Nephron progenitor cell (in vitro differentiated cells): ENCODE results near the gene TMEM238.

Experiments used
- DNase-seq: peaks from one replicate; pipeline ENCODE4 v3.0.0; 2021
- H3K27ac Mint-ChIP-seq: 2 replicates; pipeline ENCODE4 v1.8.0; 2021; ENCODE audit warnings: mild to moderate bottlenecking, moderate library complexity, mixed read lengths
- H3K27me3 Mint-ChIP-seq: 2 replicates; pipeline ENCODE4 v1.8.0; 2021; ENCODE audit warnings: mild to moderate bottlenecking, low read depth, mixed read lengths; ENCODE audit not compliant: poor library complexity
- H3K36me3 Mint-ChIP-seq: 2 replicates; pipeline ENCODE4 v1.8.0; 2021; ENCODE audit warnings: low read depth, mixed read lengths
- H3K4me1 Mint-ChIP-seq: 2 replicates; pipeline ENCODE4 v1.8.0; 2021; ENCODE audit warnings: mixed read lengths
- H3K4me3 Mint-ChIP-seq: 2 replicates; pipeline ENCODE4 v1.8.0; 2021; ENCODE audit warnings: mild to moderate bottlenecking, moderate library complexity, mixed read lengths
- H3K9me3 Mint-ChIP-seq: 2 replicates; pipeline ENCODE4 v1.8.0; 2021; ENCODE audit warnings: mild to moderate bottlenecking, moderate library complexity, mixed read lengths
- TF ChIP-seq, protein P1 (sequence below): fragments of 200-600 bp; sonication (generic); IDR thresholded peaks from 2 replicates; pipeline ENCODE4 v1.5.0; 2021; ENCODE audit warnings: antibody characterized with exemption

Gene TMEM238

GRCh38 chr19:55369653-55370304 lies 14.3 kb downstream of the TMEM238 start:
- Mint-ChIP-seq H3K27ac (no peak overlapping the region), H3K4me3 (peak overlapping the region; percentile 82), H3K36me3 (no peaks in the 10 kb centered on the region), H3K9me3 (no peaks in the 10 kb centered on the region), H3K4me1 (peaks cover 33% of the 10 kb centered on the region), H3K27me3 (peaks cover 40% of the 10 kb centered on the region)
- TF ChIP-seq, protein P1, sequence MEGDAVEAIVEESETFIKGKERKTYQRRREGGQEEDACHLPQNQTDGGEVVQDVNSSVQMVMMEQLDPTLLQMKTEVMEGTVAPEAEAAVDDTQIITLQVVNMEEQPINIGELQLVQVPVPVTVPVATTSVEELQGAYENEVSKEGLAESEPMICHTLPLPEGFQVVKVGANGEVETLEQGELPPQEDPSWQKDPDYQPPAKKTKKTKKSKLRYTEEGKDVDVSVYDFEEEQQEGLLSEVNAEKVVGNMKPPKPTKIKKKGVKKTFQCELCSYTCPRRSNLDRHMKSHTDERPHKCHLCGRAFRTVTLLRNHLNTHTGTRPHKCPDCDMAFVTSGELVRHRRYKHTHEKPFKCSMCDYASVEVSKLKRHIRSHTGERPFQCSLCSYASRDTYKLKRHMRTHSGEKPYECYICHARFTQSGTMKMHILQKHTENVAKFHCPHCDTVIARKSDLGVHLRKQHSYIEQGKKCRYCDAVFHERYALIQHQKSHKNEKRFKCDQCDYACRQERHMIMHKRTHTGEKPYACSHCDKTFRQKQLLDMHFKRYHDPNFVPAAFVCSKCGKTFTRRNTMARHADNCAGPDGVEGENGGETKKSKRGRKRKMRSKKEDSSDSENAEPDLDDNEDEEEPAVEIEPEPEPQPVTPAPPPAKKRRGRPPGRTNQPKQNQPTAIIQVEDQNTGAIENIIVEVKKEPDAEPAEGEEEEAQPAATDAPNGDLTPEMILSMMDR = no peak
- peak; percentile 74 for DNase-seq

DNA sequence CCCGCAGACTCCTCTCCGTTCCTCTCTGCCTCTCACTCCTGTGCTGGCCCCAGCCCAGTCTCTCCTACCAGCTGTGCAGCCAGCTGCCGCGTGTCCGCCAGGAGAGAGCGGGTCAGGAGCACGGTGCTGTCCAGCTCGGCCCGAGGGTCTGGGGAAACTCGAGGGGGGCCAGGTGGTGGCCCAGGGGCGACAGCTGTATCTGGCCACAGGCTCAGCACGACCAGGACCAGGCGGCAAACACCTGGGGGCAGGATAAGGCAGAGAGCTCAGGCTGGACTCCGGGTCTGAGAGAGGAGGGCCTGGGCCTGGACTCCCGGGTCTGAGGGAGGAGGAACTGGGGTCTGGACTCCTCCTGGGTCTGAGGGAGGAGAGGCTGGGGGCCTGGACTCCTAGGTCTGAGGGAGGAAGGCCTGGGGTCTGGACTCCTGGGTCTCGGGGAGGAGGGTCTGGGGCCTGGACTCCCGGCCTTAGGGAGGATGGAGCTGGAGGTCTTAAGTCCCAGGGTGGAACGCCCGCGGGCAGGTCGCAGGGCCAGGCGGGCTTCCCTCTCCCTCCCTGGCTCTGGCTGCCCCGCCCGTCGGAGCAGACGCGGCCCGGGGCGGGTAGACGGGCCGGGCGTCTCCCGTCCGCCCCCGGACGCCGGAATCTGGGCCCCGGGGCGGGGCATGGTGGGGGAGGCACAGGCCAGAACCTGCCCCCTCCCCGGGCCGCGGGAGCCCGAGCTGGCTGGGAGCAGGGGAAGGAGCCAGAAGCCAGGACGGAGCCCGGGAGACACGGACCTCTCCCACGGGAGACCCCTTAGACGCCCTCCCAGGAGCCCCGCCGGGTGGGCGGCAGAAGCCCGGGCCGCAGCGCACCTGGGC lies 15.2 kb downstream of the TMEM238 start:
- H3K9me3 Mint-ChIP-seq = no peaks in the 10 kb centered on the region
- TF ChIP-seq, protein P1 = no peak
- H3K27me3 Mint-ChIP-seq = peaks cover 40% of the 10 kb centered on the region
- no peak overlapping the region for H3K4me3 Mint-ChIP-seq
- H3K4me1 Mint-ChIP-seq = peaks cover 33% of the 10 kb centered on the region
- H3K36me3 Mint-ChIP-seq = no peaks in the 10 kb centered on the region
- peak; percentile 45 for DNase-seq
- H3K27ac Mint-ChIP-seq = no peak overlapping the region

- Mint-ChIP-seq H3K4me3 (no peak overlapping the region), H3K27me3 (peaks cover 40% of the 10 kb centered on the region), H3K4me1 (peaks cover 36% of the 10 kb centered on the region), H3K9me3 (no peaks in the 10 kb centered on the region), H3K27ac (no peak overlapping the region), H3K36me3 (no peaks in the 10 kb centered on the region)
- TF ChIP-seq, protein P1 = no peak
- DNase-seq = no peak
These were observed 16.0 kb downstream of the TMEM238 start for GRCh38 chr19:55368106-55368505.

DNA sequence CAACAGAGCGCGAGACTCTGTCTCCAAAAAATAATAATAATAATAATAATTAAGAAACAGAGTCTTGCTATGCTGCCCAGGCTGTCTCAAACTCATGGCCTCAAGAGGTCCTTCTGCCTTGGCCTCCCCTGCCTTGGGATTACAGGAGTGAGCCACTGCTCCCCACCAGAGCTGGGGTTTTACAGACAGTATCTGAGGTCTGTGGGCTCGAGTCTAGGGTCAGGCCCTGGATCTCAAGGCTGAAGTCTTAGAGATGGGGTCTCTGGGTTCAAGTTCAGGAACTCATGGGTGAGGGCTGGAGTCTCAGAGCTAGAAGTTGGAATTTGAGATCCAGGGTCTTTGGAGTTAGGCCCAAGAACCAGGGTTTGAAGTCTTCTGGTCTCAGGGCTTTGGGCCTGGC lies 17.3 kb downstream of the TMEM238 start:
- H3K4me1 Mint-ChIP-seq = peaks cover 36% of the 10 kb centered on the region
- no peak for DNase-seq
- H3K9me3 Mint-ChIP-seq = no peaks in the 10 kb centered on the region
- no peaks in the 10 kb centered on the region for H3K36me3 Mint-ChIP-seq
- no peak overlapping the region for H3K4me3 Mint-ChIP-seq
- TF ChIP-seq, protein P1 = no peak
- H3K27me3 Mint-ChIP-seq = peaks cover 33% of the 10 kb centered on the region
- no peak overlapping the region for H3K27ac Mint-ChIP-seq

- Mint-ChIP-seq H3K4me1 (peaks cover 33% of the 10 kb centered on the region), H3K27ac (no peak overlapping the region), H3K9me3 (no peaks in the 10 kb centered on the region), H3K27me3 (peaks cover 25% of the 10 kb centered on the region), H3K4me3 (peak overlapping the region; percentile 58), H3K36me3 (no peaks in the 10 kb centered on the region)
- TF ChIP-seq, protein P1 = no peak
- no peak for DNase-seq
These were observed 18.1 kb downstream of the TMEM238 start for GRCh38 chr19:55365964-55366363.
